Loucy (cell line): Measurements from ENCODE around the gene ZNF81.

Experiments
- H2AFZ ChIP-seq: fragments of 200-600 bp; sonication (generic); 2 replicates; pipeline ENCODE4 v1.6.0; 2016; ENCODE audit warnings: antibody characterized with exemption, mild to moderate bottlenecking, low read length, moderate library complexity
- H3F3A ChIP-seq: fragments of 200-600 bp; 2 replicates; pipeline ENCODE4 v1.6.0; 2016; ENCODE audit warnings: antibody characterized with exemption, low read depth, mild to moderate bottlenecking
- H3K27me3 ChIP-seq: fragments of 200-600 bp; sonication (generic); 2 replicates; pipeline ENCODE4 v1.6.1; 2014; ENCODE audit warnings: low read length, mild to moderate bottlenecking; ENCODE audit not compliant: insufficient read depth, poor library complexity, severe bottlenecking
- H3K36me3 ChIP-seq: fragments of 200-600 bp; sonication (generic); 2 replicates; pipeline ENCODE4 v1.6.1; 2016; ENCODE audit warnings: low read length; ENCODE audit not compliant: insufficient read depth
- H3K4me1 ChIP-seq: fragments of 200-600 bp; sonication (generic); 2 replicates; pipeline ENCODE4 v1.5.1; 2014; ENCODE audit warnings: low read length, mild to moderate bottlenecking; ENCODE audit not compliant: insufficient read depth, poor library complexity, severe bottlenecking
- H3K4me2 ChIP-seq: fragments of 200-600 bp; sonication (generic); 2 replicates; pipeline ENCODE4 v1.6.0; 2014; ENCODE audit warnings: antibody characterized with exemption, low read length, low read depth, mild to moderate bottlenecking; ENCODE audit not compliant: poor library complexity, severe bottlenecking
- H3K4me3 ChIP-seq: fragments of 200-600 bp; sonication (generic); 2 replicates; pipeline ENCODE4 v1.5.1; 2014; ENCODE audit warnings: low read length, mild to moderate bottlenecking, mixed read lengths; ENCODE audit not compliant: poor library complexity, severe bottlenecking
- H3K79me2 ChIP-seq: fragments of 200-600 bp; sonication (generic); 2 replicates; pipeline ENCODE4 v1.6.1; 2014; ENCODE audit warnings: low read length; ENCODE audit not compliant: insufficient read depth
- H3K9ac ChIP-seq: fragments of 200-600 bp; sonication (generic); 2 replicates; pipeline ENCODE4 v1.6.0; 2014; ENCODE audit warnings: mild to moderate bottlenecking, low read depth, low read length, moderate library complexity; ENCODE audit not compliant: poor library complexity, severe bottlenecking
- H3K9me2 ChIP-seq: fragments of 200-600 bp; sonication (generic); replicated peaks from 2 replicates; pipeline ENCODE4 v1.6.1; 2016; ENCODE audit warnings: low read depth, low read length, mixed read lengths
- H3K9me3 ChIP-seq: fragments of 200-600 bp; sonication (generic); 2 replicates; pipeline ENCODE4 v1.6.1; 2014; ENCODE audit warnings: mild to moderate bottlenecking, antibody characterized with exemption, low read length, low read depth; ENCODE audit not compliant: insufficient read depth
- H4K20me1 ChIP-seq: fragments of 200-600 bp; sonication (generic); 2 replicates; pipeline ENCODE4 v1.6.0; 2014; ENCODE audit warnings: antibody characterized with exemption, low read length, mild to moderate bottlenecking; ENCODE audit not compliant: insufficient read depth, poor library complexity, severe bottlenecking
- EZH2phosphoT487 ChIP-seq: fragments of 200-600 bp; IDR thresholded peaks from 2 replicates; pipeline ENCODE4 v1.6.1; 2018; ENCODE audit warnings: antibody characterized with exemption, mild to moderate bottlenecking, moderate library complexity, borderline replicate concordance
- TF ChIP-seq, protein P1 (sequence below): fragments of 200-600 bp; sonication (generic); conservative IDR thresholded peaks from 2 replicates; pipeline ENCODE4 v1.5.1; 2014; ENCODE audit warnings: mild to moderate bottlenecking, antibody characterized with exemption, low read length

The ZNF81 gene

DNA sequence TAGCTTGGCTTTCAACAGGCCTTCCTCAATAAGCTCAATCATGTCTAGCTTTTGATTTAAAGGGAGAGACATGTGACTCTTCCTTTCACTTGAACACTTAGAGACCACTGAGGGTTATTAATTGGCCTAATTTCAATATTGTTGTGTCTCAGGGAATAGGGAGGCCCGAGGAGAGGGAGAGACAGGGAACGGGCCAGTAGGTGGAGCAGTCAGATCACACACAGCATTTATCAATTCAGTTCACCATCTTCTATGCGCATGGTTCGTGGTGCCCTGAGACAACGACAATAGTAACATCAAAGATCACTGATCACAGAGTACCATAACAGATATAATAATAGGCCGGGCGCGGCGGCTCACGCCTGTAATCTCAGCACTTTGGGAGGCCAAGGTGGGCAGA is 17.8 kb downstream of the ZNF81 start:
- Histone ChIP-seq H3K4me2 (no peak overlapping the region), H3F3A (no peaks in the 10 kb centered on the region), H3K9me3 (no peaks in the 10 kb centered on the region), H3K4me1 (peaks cover 5% of the 10 kb centered on the region), H3K9me2 (no peaks in the 10 kb centered on the region), H3K27me3 (no peaks in the 10 kb centered on the region), H3K9ac (no peak overlapping the region), H3K79me2 (no peaks in the 10 kb centered on the region), H3K36me3 (no peaks in the 10 kb centered on the region), H3K4me3 (no peak overlapping the region), H2AFZ (no peak overlapping the region), H4K20me1 (no peaks in the 10 kb centered on the region)
- TF ChIP-seq, protein P1, sequence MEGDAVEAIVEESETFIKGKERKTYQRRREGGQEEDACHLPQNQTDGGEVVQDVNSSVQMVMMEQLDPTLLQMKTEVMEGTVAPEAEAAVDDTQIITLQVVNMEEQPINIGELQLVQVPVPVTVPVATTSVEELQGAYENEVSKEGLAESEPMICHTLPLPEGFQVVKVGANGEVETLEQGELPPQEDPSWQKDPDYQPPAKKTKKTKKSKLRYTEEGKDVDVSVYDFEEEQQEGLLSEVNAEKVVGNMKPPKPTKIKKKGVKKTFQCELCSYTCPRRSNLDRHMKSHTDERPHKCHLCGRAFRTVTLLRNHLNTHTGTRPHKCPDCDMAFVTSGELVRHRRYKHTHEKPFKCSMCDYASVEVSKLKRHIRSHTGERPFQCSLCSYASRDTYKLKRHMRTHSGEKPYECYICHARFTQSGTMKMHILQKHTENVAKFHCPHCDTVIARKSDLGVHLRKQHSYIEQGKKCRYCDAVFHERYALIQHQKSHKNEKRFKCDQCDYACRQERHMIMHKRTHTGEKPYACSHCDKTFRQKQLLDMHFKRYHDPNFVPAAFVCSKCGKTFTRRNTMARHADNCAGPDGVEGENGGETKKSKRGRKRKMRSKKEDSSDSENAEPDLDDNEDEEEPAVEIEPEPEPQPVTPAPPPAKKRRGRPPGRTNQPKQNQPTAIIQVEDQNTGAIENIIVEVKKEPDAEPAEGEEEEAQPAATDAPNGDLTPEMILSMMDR = peak; percentile 45
- TF ChIP-seq EZH2phosphoT487 = no peak

DNA sequence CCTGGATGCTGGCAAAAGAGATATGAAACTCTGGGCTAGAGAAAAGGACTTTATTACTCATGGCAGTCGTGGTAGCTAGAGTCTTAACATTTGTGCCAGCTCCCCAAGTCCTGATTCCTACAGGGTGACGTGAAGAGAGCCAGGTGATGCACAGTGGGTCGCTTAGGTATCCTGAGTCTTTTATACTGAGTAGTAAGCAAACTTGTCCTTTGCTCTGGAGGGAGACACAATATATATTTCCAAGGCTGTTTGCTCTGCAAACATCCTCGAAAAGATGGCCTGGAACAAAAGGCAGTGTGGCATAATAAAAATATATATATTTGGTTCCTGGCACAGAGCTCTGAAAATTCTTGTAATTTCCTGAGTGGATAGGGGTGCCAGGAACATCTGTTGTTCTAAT is 23.0 kb downstream of the ZNF81 start:
- Histone ChIP-seq H3K4me1 (no peaks in the 10 kb centered on the region), H3K27me3 (no peaks in the 10 kb centered on the region), H3K9me2 (no peaks in the 10 kb centered on the region), H3K9ac (no peak overlapping the region), H3K9me3 (no peaks in the 10 kb centered on the region), H3K4me3 (no peak overlapping the region), H3K4me2 (no peak overlapping the region), H3F3A (no peaks in the 10 kb centered on the region), H4K20me1 (no peaks in the 10 kb centered on the region), H3K79me2 (no peaks in the 10 kb centered on the region), H3K36me3 (no peaks in the 10 kb centered on the region), H2AFZ (no peak overlapping the region)
- no peak for TF ChIP-seq EZH2phosphoT487
- TF ChIP-seq, protein P1 = no peak

DNA sequence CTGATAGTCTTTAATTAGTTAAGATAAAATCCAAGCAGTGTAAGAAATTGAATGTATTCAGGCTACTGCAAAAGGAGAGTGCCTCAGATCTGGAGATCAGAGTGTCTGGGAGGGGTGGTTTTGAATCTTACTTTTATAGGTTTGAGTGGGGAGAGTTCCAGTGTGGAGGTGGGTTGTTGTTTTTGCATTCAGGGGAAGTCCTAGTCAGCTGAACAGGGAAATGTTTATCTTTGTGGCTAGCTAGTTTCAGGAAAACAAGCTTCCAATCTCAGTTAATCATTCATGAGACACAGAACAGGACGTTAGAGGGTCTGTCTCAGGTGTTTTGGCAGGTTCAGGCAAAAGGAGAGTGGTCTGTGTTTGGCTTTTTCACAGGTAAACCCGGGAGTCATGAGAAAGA is 26.0 kb downstream of the ZNF81 start:
- Histone ChIP-seq H2AFZ (no peak overlapping the region), H3F3A (no peaks in the 10 kb centered on the region), H3K4me3 (no peak overlapping the region), H3K79me2 (no peaks in the 10 kb centered on the region), H3K9me3 (no peaks in the 10 kb centered on the region), H3K4me1 (no peaks in the 10 kb centered on the region), H3K9me2 (no peaks in the 10 kb centered on the region), H3K27me3 (no peaks in the 10 kb centered on the region), H3K36me3 (no peaks in the 10 kb centered on the region), H3K4me2 (no peak overlapping the region), H3K9ac (no peak overlapping the region), H4K20me1 (no peaks in the 10 kb centered on the region)
- no peak for TF ChIP-seq EZH2phosphoT487
- TF ChIP-seq, protein P1 = no peak
